HG03439 (cell line): Measurements from ENCODE around the gene CABCOCO1.

Source experiments
- ATAC-seq: cut with Tn5 transposase; IDR thresholded peaks from one replicate; pipeline ENCODE4 v1.9.1; 2021; ENCODE audit warnings: mild to moderate bottlenecking, moderate library complexity; ENCODE audit not compliant: unreplicated experiment

CABCOCO1 gene

DNA sequence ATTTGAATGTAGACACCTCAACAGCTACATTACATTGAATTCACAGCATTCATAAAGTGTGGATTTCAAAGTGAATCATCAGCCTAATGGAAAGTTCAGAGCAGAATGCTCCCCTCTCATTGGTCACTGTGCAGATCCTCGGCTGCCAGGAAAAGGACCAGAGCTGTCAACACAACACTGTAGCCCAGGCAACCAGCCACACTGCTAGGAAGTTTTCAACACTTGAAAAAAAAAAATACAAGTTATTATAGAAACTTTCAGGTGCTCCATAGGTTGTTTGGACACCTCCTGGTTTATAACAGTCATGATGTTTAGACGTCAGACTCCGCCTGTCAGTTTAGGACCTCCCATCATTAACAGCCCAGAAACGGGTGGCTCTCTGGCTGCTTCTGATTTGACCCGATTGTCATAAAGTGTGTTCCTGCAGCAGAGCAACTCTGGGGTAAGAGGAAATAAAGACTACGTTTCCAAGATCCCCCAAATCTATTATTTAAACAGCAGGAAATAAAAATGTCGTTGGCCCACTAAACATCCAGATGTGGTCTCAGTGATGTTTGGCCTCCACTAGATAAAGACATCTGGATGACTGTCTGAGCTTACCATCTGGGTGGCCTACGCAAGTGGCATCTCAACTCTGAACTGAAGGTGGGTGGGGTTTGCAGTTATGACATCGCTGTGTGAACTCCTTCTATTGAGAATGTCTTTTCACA, 117.4 kb downstream of the CABCOCO1 start:
- no peak for ATAC-seq

GRCh38 chr10:61780732-61781131, 118.0 kb downstream of the CABCOCO1 start:
- no peak for ATAC-seq

- no peak for ATAC-seq
These were observed 119.3 kb downstream of the CABCOCO1 start for GRCh38 chr10:61781969-61782403.

- no peak for ATAC-seq
These were observed 121.8 kb downstream of the CABCOCO1 start for GRCh38 chr10:61784354-61785133.

GRCh38 chr10:61785473-61786105, 122.9 kb downstream of the CABCOCO1 start:
- ATAC-seq = no peak

DNA sequence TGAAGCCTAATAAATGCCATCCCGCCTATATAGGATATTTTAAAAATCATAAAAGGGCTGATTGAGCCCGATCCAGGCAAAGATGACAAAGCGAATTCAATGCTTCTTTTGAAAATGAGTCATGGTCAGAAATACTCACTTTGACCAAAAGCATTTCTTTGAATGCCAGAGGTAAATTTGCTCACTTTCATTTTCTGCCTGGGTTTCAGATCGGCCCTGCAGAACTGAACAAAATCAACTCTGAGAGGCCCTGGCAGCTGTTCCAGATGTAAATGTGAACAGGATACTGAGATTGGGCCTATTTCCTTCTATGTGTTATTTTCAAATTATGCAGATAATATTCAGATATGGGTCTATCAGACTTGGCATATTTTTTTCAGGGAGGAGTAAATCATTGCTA, 124.0 kb downstream of the CABCOCO1 start:
- ATAC-seq = peak; percentile 98

DNA sequence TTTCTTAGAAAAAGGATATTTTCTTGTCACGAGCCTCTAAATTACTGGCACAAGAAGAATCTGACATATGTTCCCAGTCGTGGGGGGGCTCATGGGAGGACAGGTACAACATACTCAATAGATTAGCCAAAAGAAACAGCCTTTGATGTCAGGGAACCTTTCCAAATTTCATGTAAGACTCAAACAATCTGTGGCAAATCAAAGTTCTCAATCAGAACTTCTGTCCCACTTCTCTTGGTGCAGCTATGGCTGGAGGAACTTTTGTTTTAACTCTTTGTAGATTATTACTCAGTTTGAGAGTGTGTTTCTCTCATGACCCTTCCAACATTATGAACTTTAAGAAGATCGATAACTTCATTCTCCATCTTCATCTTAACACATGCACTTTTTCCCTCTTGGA, 124.4 kb downstream of the CABCOCO1 start:
- ATAC-seq = no peak

- no peak for ATAC-seq
These were observed 126.3 kb downstream of the CABCOCO1 start for GRCh38 chr10:61789031-61789430.

DNA sequence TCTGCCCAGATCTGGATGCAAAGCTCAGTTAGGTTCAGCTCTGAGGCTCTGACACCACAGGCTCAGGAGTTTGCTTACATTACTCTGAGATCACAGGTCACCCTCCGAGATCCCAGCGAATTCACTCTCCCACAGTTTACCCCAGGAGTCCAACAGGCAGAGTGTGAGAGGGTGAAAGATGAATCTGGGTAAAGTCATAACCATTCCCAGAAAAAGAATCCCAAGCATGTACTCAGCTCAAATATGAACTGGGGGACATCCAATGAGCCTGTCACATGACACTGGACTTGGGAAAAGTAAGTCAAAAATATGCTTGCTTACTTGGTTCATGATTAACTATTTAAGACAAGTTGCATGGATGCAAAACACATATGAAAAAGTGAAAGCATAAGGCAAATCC, 128.5 kb downstream of the CABCOCO1 start:
- no peak for ATAC-seq

- ATAC-seq = no peak
These were observed 129.5 kb downstream of the CABCOCO1 start for GRCh38 chr10:61792097-61792716.

DNA sequence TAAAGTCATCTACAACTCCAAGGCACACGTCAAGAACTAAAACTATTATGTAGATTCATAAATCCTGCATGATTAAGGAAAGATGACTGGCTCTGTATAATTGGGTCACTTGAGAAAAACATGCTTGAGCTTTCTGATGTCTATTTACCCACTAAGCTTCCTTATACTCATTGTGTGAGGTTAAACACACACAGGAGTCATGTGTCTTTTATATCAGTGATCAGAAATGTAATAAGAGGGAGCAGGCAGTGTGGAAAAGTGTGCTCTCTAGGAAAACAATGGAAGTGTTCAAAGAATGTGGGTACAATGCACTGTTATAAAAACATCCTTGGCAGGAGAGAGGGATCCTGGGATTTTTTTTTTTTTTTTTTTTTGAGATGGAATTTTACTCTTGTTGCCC, 130.2 kb downstream of the CABCOCO1 start:
- no peak for ATAC-seq

DNA sequence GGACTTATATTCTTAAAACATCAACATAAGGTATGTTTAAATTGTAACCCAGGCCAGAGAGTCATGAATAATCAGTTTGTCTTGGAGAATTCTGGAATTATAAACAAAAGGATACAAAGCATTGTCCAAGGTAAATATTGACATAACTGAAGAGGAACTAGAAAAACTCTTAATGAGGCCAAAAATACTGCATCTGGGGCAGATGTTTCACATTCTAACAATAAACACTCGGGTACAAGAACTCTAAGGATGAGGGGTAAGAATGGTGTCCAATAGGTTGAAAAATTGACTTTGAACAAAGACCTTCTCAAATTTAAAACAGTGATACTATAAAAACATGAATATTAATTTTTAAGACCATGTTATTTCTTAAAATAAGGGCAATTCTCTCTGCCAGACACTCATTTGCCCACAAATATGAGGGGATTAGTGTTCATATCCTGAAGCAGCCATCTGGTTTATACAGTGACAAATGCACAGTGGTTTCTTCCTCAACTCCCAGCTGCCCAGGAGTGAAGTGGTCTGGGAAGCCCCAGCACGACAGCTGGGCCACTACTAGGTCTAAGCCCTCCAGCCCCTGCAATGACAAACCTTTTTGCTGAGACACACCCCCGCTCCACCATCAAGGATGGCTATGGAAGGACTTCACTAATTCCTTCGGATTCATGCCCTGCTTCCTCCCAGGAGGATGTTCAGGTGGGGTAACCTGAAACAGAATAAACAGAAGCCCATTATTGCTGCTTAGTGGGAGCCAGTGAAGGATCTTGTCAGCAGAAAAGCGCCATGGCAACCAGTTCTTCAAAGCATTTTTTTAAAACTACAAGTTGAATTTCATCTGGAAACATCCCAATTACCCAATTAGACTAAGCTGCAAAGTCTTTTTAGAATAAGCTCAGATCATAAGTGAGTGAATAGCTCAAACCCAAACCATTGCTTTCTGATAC, 131.3 kb downstream of the CABCOCO1 start:
- no peak for ATAC-seq

DNA sequence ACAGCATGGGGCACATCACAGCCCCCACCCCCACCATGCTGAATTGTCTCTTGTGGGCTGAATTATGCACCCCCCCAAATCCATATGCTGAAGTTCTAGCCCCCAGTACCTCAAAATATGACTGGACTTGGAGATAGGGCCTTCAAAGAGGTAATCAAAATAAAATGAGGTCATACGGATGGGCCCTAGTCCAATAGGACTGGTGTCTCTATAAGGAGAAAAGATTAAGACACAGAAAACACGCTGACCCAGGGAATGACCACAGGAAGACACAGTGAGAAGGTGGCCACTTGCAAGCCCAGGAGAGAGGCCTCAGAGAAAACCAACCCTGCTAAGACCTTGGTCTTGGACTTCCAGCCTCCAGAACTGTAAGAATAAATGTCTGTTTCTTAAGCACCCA, 132.4 kb downstream of the CABCOCO1 start:
- ATAC-seq = no peak

DNA sequence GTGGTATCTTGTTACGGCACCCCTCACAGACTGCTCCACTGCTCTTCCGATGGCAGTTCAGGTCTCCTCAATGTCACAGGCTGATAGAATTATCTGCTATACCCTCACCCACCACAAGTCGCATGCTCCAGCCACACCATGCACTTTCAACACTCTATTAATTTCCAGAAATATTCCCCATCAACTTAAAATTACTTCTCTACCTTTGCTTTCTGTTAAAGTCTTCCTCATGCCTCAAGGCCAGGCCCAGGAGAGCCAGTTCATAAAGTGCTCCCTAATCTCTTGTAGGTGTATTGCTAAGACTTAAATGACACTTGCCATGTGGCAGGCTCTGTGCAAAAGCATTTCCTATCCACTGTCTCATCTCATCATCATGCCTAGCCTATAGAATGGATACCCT, 132.8 kb downstream of the CABCOCO1 start:
- peak; percentile 59 for ATAC-seq

DNA sequence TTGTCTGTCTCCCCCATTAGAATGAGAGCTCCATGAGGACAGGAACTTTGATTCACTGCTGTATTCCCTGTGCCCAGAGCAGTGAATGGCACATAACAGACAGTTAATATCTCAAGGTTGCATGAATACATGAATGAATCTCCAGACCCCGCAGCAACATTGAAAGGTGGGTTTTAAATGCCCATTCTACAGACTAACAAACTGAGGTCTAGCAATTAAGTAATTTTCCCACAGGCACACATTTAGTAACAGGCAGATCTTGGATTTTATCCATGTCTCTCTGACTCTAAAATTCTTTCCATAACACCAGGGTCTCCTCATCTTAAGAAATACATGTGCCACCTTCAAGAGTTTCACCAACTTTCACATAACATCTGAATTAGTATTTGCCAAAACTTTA, 134.1 kb downstream of the CABCOCO1 start:
- ATAC-seq = no peak

- no peak for ATAC-seq
These were observed 134.8 kb downstream of the CABCOCO1 start for GRCh38 chr10:61797304-61798153.

GRCh38 chr10:61798713-61799112, 136.0 kb downstream of the CABCOCO1 start:
- no peak for ATAC-seq

GRCh38 chr10:61801484-61801883, 138.8 kb downstream of the CABCOCO1 start:
- ATAC-seq = no peak

GRCh38 chr10:61803269-61803668, 140.5 kb downstream of the CABCOCO1 start:
- ATAC-seq = no peak
